Tibial artery (tissue), 4 donors: ENCODE measurements around the gene TCHHL1.

Experiments
- DNase-seq, 2 donors: peaks; one replicate each; pipeline ENCODE4 v3.0.0-alpha.2; 2019
- H3K27ac ChIP-seq, 2 donors: fragments of 200-600 bp; sonication (generic) in 1 of 2; 1 replicate in 1 of 2; 2 replicates in 1 of 2; pipeline ENCODE4 v1.5.1; 2018 to 2019; ENCODE audit warnings: mild to moderate bottlenecking in 1 of 2
- H3K27me3 ChIP-seq, 2 donors: fragments of 200-600 bp; sonication (generic) in 1 of 2; one replicate each; pipeline versions ENCODE4 v1.5.1 to v1.6.0; 2016 to 2019
- H3K36me3 ChIP-seq, 3 donors: fragments of 200-600 bp; sonication (generic) in 2 of 3; one replicate each; pipeline ENCODE4 v1.5.1; 2016 to 2019; ENCODE audit warnings: mild to moderate bottlenecking in 2 of 3
- H3K4me1 ChIP-seq, 4 donors: fragments of 200-600 bp; sonication (generic) in 2 of 4; 1 replicate in 3 of 4; 2 replicates in 1 of 4; pipeline ENCODE4 v1.5.1; 2016 to 2019
- H3K4me3 ChIP-seq, 2 donors: fragments of 200-600 bp; sonication (generic) in 1 of 2; 1 replicate in 1 of 2; 2 replicates in 1 of 2; pipeline ENCODE4 v1.5.1; 2018 to 2019; ENCODE audit warnings: mild to moderate bottlenecking in 2 of 2
- H3K9me3 ChIP-seq, 3 donors: fragments of 200-600 bp; sonication (generic) in 1 of 3; one replicate each; pipeline ENCODE4 v1.5.1; 2016 to 2019
- intact Hi-C: fragments of 100-400 bp; cut with DNase I; formaldehyde crosslinking; loops from one replicate; pipeline ENCODE4 v1.15.0; 2023; ENCODE audit warnings: low total_unique reads
- TF ChIP-seq, protein P1 (sequence below), 2 experiments: fragments of 200-600 bp in 1 of 2; fragments of 450-650 bp in 1 of 2; IDR thresholded peaks; one replicate each; pipeline ENCODE4 v1.5.1; 2017 to 2019; ENCODE audit warnings: antibody characterized with exemption in 2 of 2, mild to moderate bottlenecking in 1 of 2, moderate library complexity in 1 of 2

The TCHHL1 gene

DNA sequence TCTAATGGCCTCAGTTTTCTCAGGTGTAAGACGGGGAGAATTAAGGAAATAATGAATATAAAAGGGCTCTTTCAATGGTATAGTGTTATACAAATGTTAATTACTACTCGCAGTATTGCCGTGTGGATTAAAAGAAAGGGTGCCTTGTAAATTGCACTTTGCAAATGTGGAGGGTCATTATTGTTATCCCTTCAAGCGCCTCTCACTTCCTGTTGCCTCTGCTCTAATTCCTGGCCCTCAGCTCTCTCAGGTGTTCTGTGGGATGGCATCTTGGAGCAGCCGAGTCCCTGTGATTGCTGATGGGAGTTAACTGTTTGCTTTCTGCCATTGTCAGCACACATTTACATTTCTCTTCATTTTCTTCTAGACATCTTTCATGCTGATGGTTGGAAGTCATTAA, 45.0 kb downstream of the TCHHL1 start:
- intact Hi-C loops: no loop called here
- TF ChIP-seq, protein P1, sequence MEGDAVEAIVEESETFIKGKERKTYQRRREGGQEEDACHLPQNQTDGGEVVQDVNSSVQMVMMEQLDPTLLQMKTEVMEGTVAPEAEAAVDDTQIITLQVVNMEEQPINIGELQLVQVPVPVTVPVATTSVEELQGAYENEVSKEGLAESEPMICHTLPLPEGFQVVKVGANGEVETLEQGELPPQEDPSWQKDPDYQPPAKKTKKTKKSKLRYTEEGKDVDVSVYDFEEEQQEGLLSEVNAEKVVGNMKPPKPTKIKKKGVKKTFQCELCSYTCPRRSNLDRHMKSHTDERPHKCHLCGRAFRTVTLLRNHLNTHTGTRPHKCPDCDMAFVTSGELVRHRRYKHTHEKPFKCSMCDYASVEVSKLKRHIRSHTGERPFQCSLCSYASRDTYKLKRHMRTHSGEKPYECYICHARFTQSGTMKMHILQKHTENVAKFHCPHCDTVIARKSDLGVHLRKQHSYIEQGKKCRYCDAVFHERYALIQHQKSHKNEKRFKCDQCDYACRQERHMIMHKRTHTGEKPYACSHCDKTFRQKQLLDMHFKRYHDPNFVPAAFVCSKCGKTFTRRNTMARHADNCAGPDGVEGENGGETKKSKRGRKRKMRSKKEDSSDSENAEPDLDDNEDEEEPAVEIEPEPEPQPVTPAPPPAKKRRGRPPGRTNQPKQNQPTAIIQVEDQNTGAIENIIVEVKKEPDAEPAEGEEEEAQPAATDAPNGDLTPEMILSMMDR (IDR thresholded peaks at IDR 0.05): no peak
- Histone ChIP-seq H3K36me3 (no peaks in the 10 kb centered on the region), H3K27ac (no peak overlapping the region), H3K4me3 (no peak overlapping the region), H3K9me3 (no peaks in the 10 kb centered on the region), H3K4me1 (peaks cover 0 to 25% (median 17%) of the 10 kb centered on the region in 4 donors), H3K27me3 (peaks cover 0 to 9% of the 10 kb centered on the region in 2 donors)
- no peak for DNase-seq

DNA sequence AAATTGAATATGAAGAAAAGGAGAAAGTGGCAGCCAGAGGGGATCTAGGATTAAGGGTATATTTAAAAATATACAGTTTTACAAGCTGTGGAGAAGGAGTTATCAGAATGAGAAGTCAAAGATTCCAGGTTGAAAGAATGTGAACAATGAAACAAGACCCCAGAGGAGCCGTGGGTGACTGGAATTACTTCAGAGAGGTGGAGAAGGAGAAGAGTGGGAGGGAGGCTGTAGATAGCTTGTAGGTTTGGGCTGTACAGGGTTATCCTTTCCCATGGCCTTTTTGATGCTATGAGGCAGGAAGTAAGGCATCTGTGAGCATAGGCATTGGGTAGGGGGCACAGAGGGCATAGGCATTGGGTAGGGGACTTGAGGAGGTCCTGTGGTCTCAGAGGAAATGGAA, 46.8 kb downstream of the TCHHL1 start:
- Histone ChIP-seq H3K27me3 (peaks cover 0 to 9% of the 10 kb centered on the region in 2 donors), H3K4me1 (peaks cover 0 to 8% (median 3%) of the 10 kb centered on the region in 4 donors), H3K36me3 (no peaks in the 10 kb centered on the region), H3K9me3 (no peaks in the 10 kb centered on the region), H3K27ac (no peak overlapping the region), H3K4me3 (no peak overlapping the region)
- TF ChIP-seq, protein P1 (IDR thresholded peaks at IDR 0.05): no peak
- intact Hi-C loops: no loop called here
- no peak for DNase-seq

DNA sequence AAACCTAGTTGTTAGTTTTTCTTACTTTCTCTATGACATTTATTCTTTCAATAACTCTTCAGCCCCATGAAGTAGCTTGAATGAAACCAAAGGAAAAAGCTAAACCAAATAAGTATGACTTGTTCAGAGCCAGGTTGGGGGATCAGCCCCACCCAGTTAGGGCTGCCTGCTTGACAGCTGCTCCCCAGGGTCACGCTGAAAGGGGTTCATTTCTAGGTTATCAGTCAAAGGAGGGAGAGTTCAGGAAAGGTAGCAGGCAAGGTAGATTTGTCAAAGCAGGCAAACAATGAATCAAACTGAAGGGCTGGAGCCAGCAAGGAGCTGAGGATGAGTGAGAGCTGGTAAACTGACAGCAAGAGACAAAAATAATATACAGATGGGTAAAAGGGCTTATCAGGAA, 49.0 kb downstream of the TCHHL1 start:
- Histone ChIP-seq H3K36me3 (no peaks in the 10 kb centered on the region), H3K9me3 (no peaks in the 10 kb centered on the region), H3K4me3 (no peak overlapping the region), H3K27ac (no peak overlapping the region), H3K27me3 (peaks cover 0 to 9% of the 10 kb centered on the region in 2 donors), H3K4me1 (peaks cover 0 to 14% (median 5%) of the 10 kb centered on the region in 4 donors)
- intact Hi-C loops: no loop called here
- TF ChIP-seq, protein P1 (IDR thresholded peaks at IDR 0.05): no peak
- no peak for DNase-seq

DNA sequence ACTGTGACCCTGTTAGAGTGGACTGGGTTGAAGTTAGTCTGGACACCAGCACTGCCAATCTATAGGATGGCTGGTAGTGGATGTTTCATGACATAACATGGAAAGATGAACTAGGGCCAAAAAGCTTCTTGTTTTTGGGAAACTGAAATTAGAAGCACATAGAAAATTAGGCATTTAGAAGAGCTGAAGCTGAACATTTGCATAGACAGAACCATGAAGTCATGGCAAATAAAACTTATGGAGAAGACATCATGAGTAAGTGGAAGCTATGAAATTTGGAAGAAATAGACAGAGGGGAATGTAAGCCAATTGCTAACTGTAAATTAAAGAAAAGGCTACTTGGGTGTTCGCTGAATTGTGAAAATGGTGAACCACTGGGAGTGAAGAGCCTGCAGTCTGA, 49.4 kb downstream of the TCHHL1 start:
- Histone ChIP-seq H3K27ac (no peak overlapping the region), H3K4me3 (no peak overlapping the region), H3K36me3 (no peaks in the 10 kb centered on the region), H3K27me3 (peaks cover 0 to 9% of the 10 kb centered on the region in 2 donors), H3K4me1 (peaks cover 0 to 18% (median 9%) of the 10 kb centered on the region in 4 donors), H3K9me3 (no peaks in the 10 kb centered on the region)
- DNase-seq: no peak
- intact Hi-C loops: no loop called here
- TF ChIP-seq, protein P1 (IDR thresholded peaks at IDR 0.05): no peak

DNA sequence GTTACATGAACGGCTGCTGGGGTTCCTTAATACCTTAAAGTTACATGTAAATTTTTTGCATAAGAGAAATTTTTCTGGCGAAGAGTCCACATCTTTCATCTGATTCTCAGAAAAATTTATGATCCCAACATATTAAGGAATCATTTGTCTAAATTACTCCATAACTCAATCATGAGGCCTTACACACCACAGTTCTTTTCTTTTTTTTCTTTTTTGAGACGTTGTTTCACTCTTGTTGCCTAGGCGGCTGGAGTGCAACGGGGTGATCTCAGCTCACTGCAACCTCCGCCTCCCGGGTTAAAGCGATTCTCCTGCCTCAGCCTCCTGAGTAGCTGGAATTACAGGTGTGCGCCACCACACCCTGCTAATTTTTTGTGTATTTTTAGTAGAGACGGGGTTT, 50.0 kb downstream of the TCHHL1 start:
- Histone ChIP-seq H3K27me3 (peaks cover 0 to 9% of the 10 kb centered on the region in 2 donors), H3K36me3 (peaks cover 0 to 2% (median 0%) of the 10 kb centered on the region in 3 donors), H3K4me3 (no peak overlapping the region), H3K9me3 (no peaks in the 10 kb centered on the region), H3K27ac (no peak overlapping the region), H3K4me1 (peaks cover 0 to 24% (median 14%) of the 10 kb centered on the region in 4 donors)
- intact Hi-C loops: no loop called here
- DNase-seq: no peak
- TF ChIP-seq, protein P1 (IDR thresholded peaks at IDR 0.05): no peak
